GM18873 (cell line): ENCODE measurements around the gene COL9A3.

Experiments used
- ATAC-seq: cut with Tn5 transposase; IDR thresholded peaks from one replicate; pipeline ENCODE4 v1.9.1; 2021; ENCODE audit warnings: mild to moderate bottlenecking, moderate library complexity, moderate number of reproducible peaks; ENCODE audit not compliant: unreplicated experiment, low FRiP score

The COL9A3 gene

GRCh38 chr20:62822239-62822787, 5.5 kb downstream of the COL9A3 start:
- no peak for ATAC-seq

- no peak for ATAC-seq
Measured at GRCh38 chr20:62822788-62823651, 6.2 kb downstream of the COL9A3 start.

- ATAC-seq = no peak
Measured at GRCh38 chr20:62823688-62824475, 7.0 kb downstream of the COL9A3 start.

- no peak for ATAC-seq
Measured at GRCh38 chr20:62824476-62825332, 7.9 kb downstream of the COL9A3 start.

- no peak for ATAC-seq
Measured at GRCh38 chr20:62825333-62825985, 8.6 kb downstream of the COL9A3 start.

- ATAC-seq = no peak
Measured at GRCh38 chr20:62825986-62826645, 9.3 kb downstream of the COL9A3 start.

GRCh38 chr20:62826646-62827310, 9.9 kb downstream of the COL9A3 start:
- no peak for ATAC-seq

- no peak for ATAC-seq
Measured at GRCh38 chr20:62827311-62828038, 10.6 kb downstream of the COL9A3 start.

GRCh38 chr20:62828051-62828450, 11.2 kb downstream of the COL9A3 start:
- no peak for ATAC-seq

- ATAC-seq = no peak
Measured at GRCh38 chr20:62828511-62829230, 11.8 kb downstream of the COL9A3 start.

- no peak for ATAC-seq
Measured at GRCh38 chr20:62829231-62830230, 12.7 kb downstream of the COL9A3 start.

GRCh38 chr20:62830251-62830650, 13.4 kb downstream of the COL9A3 start:
- no peak for ATAC-seq

GRCh38 chr20:62830821-62831220, 14.0 kb downstream of the COL9A3 start:
- ATAC-seq = no peak

GRCh38 chr20:62831361-62831788, 14.5 kb downstream of the COL9A3 start:
- no peak for ATAC-seq

- no peak for ATAC-seq
Measured at GRCh38 chr20:62831854-62832211, 15.0 kb downstream of the COL9A3 start.

GRCh38 chr20:62832212-62832922, 15.5 kb downstream of the COL9A3 start:
- ATAC-seq = no peak
